ENCODE data around the gene MYG1.
"Not testable (repeated sequence)": the region's sequence is repeated elsewhere in the genome, so short reads cannot be mapped to it uniquely, and the experiment has no call there.

MYG1 gene

DNA sequence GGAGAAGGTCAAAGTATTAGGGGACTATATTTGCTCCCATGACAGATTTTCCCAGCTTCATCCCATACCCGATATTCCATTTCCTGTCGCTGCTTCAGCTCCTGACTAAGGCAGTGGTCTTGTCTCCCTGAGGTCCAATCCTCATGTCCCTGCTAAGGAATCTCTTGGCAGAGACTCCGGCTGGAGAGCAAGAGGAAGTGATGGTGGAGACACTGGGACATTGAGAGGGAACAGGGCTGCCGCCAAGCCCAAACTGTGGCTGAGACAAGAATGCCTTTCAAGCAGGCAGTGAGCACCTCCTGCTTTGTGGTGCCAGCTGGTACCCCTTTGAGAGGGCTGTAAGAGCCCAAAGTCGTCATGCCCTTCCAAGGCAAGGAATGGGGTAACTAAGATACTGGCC, 31.2 kb downstream of the MYG1 start:
- no peak for DNase-seq

GRCh38 chr12:53332339-53332738, 32.8 kb downstream of the MYG1 start:
- not testable (repeated sequence) for DNase-seq

DNA sequence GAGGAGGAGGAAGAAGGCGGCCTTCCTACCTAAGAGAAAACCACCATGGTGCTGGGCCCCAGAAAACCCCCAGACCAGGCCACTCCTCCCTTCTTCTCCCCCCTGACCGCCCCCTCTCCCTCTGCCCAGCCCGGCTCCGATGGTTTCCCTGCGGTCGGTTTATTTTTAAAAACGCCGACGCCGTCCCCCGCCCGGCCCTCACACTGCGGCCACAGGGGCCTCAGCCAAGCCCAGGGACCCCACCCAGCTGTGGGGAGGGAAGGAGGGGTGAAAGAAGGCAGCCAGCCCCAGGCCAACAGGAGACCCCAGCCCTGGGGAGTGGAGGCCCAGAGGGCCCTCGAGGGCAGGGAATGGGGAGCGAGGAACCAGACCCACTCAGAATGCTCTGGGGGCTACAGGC, 33.2 kb downstream of the MYG1 start:
- no peak for DNase-seq

DNA sequence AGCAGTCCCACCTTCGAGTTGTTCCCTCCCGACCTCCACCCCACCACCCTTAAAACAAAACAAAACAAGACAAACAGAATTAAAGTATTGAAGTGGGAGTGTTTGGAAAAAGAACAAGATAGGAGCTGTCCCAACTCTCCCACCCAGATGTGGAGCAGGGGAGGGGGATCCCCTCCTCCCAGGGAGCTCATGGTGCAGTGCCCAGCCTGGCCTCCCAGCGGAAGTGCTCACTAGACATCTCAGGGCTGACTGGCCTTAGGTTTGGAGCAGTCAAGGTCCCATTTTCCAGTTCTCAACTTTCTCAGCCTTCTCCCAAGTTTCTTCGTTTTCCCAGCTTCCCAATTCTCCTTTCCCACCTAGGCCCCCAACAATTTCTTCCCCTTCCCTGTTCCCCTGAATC, 33.8 kb downstream of the MYG1 start:
- DNase-seq = no peak

DNA sequence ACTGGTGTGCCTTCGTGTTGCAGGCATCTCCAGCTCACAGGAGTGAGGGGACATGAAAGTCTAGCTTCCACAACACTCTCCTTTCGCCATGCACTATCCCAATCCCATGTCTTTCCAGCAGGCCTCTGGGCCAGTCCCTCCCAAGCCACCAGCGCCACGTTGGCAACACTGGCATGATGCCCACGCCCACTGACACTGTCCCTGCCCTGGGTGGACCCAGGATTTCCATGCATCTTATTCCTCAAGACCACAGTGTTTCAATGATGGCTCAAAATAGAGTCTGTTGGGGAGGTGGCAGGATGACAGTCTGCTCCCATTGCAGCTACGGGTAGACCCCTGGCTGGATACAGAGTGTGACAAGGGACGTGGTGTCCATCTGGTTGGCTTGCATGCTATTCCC, 34.4 kb downstream of the MYG1 start:
- DNase-seq = no peak

DNA sequence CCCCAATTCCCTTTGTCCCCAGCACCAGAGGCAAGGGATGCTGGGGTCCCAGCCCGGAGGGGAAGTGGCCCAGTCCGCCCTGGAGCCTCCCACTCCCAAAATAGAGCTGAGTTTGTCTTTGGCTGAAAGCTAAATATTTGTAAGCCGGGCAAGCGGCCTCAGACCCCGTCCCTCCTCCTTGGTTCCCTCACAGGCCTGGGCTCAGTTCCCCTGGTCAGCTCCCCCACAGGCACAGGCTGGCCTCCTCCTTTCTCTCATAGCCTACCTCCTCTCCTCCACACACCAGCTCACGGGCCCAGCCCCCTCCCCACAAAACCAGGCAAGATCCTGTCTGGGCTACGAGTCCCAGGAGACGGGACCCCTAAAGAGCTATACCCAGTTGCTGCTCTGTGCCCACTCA, 35.3 kb downstream of the MYG1 start:
- no peak for DNase-seq

- no peak for DNase-seq
These were observed 36.7 kb downstream of the MYG1 start, which contains the start of gene SP7 for GRCh38 chr12:53336181-53336681. SP7 (minus strand) TSS chr12:53336354; CDS start chr12:53335646, 708 bp downstream.

DNA sequence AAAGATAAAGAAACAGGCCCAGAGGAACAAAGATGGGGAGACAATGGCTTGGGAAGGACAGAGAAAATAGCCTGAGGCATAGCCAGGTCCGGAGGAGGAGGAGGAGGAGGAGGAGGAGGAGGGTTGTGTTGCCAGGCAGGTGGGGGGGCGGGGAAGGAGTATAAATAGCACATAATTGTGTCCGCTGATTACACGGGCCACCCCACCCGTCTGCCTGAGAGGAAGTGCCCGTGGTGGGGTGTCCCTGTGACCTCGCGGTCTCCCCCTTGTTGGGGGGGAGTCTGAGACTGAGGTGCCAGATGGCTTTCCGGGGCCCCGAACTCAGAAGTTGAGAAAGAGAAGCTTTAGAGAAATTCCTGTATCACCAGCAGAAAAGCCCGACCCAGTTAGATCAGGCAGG, 38.5 kb downstream of the MYG1 start:
- no peak for DNase-seq

DNA sequence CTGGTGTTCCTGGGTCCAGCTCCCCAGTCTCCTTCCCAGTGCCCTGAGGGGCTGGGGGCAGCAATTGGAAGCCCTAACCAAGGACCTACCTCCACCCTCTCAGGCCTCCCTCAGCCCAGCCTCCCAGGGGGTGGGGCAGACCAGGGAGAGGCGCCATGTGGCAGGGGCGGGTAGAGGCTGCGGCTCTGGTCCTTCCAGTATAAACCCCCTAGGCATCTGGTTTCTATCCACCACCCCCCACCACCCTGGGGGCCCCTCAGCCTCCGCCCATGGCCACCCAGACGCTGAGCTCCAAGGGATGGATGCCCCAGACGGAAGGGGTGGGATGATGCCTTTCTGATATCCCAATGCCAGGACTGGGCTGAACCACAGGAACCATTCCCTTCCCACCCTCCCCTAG, 39.4 kb downstream of the MYG1 start:
- no peak for DNase-seq

- no peak for DNase-seq
These were observed 40.9 kb downstream of the MYG1 start for GRCh38 chr12:53340398-53340797.

DNA sequence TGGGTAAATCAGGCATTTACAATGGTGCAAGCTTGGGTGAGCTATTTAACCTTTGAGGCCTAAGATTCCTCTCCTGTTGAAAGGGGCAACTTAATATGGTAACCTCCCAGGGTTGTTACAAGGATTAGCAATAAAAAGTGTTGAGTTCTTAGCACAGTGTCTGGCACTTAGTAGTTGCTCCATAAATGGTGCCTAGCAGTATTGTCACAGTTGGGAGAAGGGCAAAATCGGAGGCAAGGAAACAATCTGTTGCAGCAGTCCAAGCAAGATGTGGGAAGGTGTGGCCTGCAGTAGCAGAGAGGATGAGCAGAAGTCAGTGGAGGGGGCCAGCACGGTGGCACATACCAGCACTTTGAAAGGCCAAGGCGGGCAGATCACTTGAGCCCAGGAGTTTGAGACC, 44.0 kb downstream of the MYG1 start:
- no peak for DNase-seq

DNA sequence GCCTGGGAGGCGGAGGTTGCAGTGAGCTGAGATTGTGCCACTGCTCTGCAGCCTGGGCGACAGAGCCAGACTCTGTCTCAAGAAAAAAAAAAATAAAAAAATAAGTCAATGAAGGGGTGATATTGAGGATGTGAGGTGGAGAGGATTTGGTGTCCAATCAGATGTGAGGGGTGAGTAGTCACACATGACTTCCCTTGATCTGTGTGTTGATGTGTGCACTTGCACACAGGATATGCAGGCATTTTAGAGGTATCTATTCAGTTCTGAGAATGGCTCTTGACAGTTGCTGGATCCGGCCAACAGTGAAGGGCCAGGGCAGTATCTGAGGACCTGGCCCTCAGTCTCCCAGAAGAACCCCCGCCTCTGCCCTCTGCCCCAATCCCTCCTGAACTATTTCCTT, 44.5 kb downstream of the MYG1 start:
- DNase-seq = no peak

GRCh38 chr12:53344487-53344823, 45.0 kb downstream of the MYG1 start:
- no peak for DNase-seq

DNA sequence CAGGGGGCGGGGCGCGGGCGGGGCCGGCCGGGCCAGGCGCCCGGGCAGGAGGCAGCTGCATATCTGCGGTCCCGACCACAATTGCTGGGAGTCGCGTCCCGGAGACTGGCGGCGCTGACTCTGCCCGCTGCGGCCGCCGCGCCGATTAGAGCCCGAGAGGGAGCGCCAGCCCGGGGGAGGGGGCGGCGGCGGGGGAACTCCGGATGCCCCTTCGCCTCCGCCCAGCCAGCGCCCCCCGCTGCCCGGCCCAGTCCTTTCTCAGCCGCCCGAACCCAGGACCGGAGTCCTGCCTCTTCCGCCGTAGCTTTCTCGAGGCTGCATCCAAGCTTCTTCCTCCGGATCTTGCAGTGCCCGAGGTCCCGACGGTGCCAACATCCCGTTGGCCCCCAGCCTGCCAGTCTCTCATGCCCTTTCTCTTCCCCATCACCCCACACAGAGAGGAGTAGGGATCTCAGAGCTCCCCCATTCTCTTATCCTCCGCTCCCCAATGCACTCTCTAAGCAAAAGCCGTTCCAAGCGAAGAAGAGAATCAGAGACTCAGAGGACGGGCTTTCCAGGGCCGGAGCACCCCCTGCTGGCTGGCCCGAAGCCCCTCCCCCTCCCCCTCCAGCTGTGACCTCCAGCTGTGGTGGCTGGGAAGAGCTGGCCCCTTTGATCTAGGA, 45.5 kb downstream of the MYG1 start:
- DNase-seq = peak; percentile 84

DNA sequence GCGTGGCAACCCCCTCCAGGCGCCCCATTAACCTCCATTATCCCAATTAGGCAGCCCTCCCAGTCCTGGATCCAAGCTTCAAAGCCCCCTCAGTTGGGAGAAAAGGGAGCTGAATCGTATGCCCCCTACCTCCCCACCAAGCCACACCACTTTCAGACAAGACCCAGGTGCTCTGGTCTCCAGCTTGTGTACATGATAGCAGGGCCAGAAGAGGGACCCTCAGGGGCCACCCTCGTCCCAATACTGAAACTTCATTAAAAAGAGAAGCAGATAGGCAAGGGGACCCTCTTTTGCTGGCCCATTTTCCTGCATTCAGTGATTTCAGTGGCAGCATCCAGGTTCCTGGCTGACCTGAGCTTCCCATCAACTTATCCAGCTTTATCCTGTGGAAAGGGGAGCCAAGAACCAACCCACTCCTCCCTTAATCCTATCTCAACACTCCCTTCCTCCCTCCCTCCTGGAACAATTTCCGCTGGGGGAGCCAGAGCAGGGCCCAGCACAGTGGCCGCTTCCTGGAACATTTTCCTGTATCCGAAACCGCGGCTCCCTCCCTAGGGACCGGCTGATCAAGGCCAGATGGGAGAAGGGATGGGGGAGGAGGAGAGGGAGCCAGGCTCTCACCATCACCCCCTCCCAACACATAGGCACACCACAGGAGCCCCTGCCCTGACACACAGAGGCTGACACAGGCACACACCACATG, 46.1 kb downstream of the MYG1 start:
- DNase-seq = no peak

- no peak for DNase-seq
These were observed 47.0 kb downstream of the MYG1 start for GRCh38 chr12:53346491-53346890.

DNA sequence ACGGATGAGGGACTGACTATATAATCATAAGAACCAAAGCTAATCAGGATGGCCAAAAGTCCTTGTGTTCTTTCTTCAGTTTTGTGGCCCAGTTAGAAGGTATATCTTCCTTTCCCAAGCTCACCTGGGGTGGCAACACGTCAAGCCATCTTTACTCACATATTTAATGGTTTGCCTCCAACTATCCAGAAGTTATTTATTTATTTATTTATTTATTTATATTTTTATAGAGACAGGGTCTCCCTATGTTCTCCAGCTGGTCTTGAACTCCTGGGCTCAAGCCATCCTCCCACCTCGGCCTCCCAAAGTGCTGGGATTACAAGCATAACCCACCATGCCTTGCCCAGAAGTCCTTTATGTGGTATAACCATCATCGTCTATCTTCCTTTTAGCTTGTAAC, 48.4 kb downstream of the MYG1 start:
- DNase-seq = no peak

DNA sequence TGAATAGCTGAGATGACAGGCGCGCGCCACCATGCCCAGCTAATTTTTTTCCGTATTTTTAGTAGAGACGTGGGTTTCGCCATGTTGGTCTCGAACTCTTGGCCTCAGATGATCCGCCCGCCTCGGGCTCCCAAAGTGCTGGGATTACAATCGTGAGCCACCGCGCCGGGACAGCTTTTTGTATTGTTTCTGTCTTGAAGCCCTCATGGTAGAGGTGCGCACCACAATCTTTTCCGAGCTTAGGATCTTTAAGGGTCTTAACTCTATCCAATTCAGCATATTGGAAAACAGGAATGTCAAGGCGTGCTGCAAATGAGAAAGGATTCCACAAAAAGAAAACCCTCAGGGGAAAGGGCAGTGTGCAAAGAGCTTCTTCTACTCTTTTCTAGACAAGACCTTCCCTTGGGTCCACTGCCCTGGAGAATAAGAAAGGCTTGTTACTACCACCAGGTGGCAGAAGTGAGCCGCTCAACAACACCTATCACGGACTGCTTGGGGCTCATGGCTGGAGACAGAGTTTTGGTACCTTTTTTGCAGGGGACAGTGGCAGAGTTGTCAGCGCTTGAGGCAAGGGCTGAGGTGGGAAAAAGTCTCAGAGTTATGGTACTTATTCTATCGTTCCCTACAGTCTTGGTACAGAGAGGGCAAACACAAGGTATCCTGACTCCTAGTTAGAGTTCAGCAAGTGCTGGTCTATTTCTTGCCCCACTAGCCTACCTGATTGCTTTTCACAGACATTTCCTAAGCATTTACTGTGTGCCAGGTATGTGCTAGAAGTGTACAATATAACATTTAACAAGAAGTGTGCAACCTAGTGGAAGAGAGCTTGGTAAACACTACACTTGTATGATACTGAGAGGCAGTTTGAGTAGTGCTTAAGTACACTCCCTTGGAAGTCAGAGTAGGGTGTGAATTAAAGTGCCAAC, 53.1 kb downstream of the MYG1 start:
- peak; percentile 86 for DNase-seq

- DNase-seq = no peak
These were observed 53.8 kb downstream of the MYG1 start for GRCh38 chr12:53353257-53353655.

DNA sequence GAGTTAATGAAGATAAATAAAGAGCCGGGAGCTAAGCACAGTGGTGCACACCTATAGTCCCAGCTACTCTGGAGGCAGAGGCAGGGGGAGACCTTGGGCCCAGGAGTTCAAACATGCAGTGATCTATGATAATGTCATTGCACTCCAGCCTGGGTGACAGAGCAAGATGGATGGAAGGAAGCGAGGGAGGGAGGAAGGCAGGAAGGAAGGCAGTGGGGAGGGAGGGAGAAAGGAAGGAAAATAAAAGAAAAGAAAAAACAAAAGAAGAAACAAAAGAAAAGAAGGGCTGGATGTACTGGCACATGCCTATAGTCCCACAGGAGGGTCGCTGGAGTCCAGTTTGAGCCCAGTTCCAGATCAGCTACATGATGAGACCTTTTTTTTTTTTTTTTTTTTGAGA, 55.6 kb downstream of the MYG1 start:
- DNase-seq = no peak
